CD4-positive, alpha-beta T cell (primary cell): ENCODE data around the gene SLC26A2. TPM values are rescaled to one million over a fixed set of nuclear protein-coding genes. Genes with fewer than 3 reads are reported as not detected.

Source experiments
- ATAC-seq: fragments of 200-7000 bp; cut with Tn5 transposase; one replicate; pipeline ENCODE4 v1.10.0; 2022; ENCODE audit warnings: mild to moderate bottlenecking; ENCODE audit not compliant: poor library complexity
- CTCF ChIA-PET: fragments of 350-600 bp; sonication (Branson Sonifier 250); formaldehyde crosslinking; loops from one replicate; lab custom pipeline; 2021; ENCODE audit warnings: antibody characterized with exemption, inconsistent platforms; lab: Charles Lee
- POLR2A ChIA-PET: fragments of 350-600 bp; sonication (Branson Sonifier 250); formaldehyde crosslinking; loops from one replicate; lab custom pipeline; 2021; ENCODE audit warnings: antibody characterized with exemption, inconsistent platforms; lab: Charles Lee
- DNase-seq, 14 experiments: peaks; one replicate each; pipeline ENCODE4 v3.0.0-alpha.2; 2013 to 2020; ENCODE audit warnings: mixed read lengths in 2 of 14
- H3K27ac ChIP-seq, 2 donors: one replicate each; pipeline versions ENCODE4 v1.5.1 to v1.7.0; 2013; ENCODE audit warnings: low read length in 2 of 2, low read depth in 1 of 2, mild to moderate bottlenecking in 1 of 2
- H3K27me3 ChIP-seq, 2 experiments: 1 replicate in 1 of 2; 2 replicates in 1 of 2; pipeline versions ENCODE4 v1.6.1 to v1.7.0; 2013; ENCODE audit warnings: low read length in 2 of 2, control low read depth in 1 of 2, mild to moderate bottlenecking in 1 of 2, moderate library complexity in 1 of 2; ENCODE audit not compliant: insufficient read depth in 2 of 2, control insufficient read depth in 1 of 2
- H3K36me3 ChIP-seq: one replicate; pipeline ENCODE4 v1.6.1; 2013; ENCODE audit warnings: low read length, control low read depth; ENCODE audit not compliant: insufficient read depth
- H3K4me1 ChIP-seq: one replicate; pipeline ENCODE4 v1.6.1; 2013; ENCODE audit warnings: low read length, control low read depth; ENCODE audit not compliant: insufficient read depth
- H3K4me3 ChIP-seq: one replicate; pipeline ENCODE4 v1.5.1; 2013; ENCODE audit warnings: mild to moderate bottlenecking, low read length, moderate library complexity
- H3K9me3 ChIP-seq, 2 experiments: 1 replicate in 1 of 2; 2 replicates in 1 of 2; pipeline versions ENCODE4 v1.6.1 to v1.7.0; 2013; ENCODE audit warnings: low read length in 2 of 2, mild to moderate bottlenecking in 2 of 2, control low read depth in 1 of 2, moderate library complexity in 1 of 2; ENCODE audit not compliant: control insufficient read depth in 1 of 2, insufficient read depth in 1 of 2
- H3K27ac Mint-ChIP-seq: one replicate; pipeline ENCODE4 v1.8.0; 2020; ENCODE audit warnings: mixed read lengths
- H3K27me3 Mint-ChIP-seq: one replicate; pipeline ENCODE4 v1.8.0; 2021; ENCODE audit warnings: mixed read lengths
- H3K36me3 Mint-ChIP-seq: one replicate; pipeline ENCODE4 v1.8.0; 2021; ENCODE audit warnings: low read depth, mixed read lengths
- H3K4me1 Mint-ChIP-seq: one replicate; pipeline ENCODE4 v1.8.0; 2021; ENCODE audit warnings: low read depth, mixed read lengths
- H3K4me3 Mint-ChIP-seq: one replicate; pipeline ENCODE4 v1.8.0; 2020; ENCODE audit warnings: mild to moderate bottlenecking, mixed read lengths
- H3K9me3 Mint-ChIP-seq: one replicate; pipeline ENCODE4 v1.8.0; 2020; ENCODE audit warnings: mixed read lengths
- CTCF ChIP-seq: fragments of 200-600 bp; IDR thresholded peaks from one replicate; pipeline ENCODE4 v1.8.0; 2022; ENCODE audit warnings: antibody characterized with exemption, mild to moderate bottlenecking
- intact Hi-C, 2 experiments: fragments of 100-400 bp; cut with DNase I in 1 of 2; cut with micrococcal nuclease in 1 of 2; formaldehyde crosslinking; loops; one replicate each; pipeline versions ENCODE4 v1.15.1 to v1.9.0; 2023 to 2025; cut with DNase I, micrococcal nuclease
- total RNA-seq, 174 experiments: library from RNA in 2 of 174; stranded (reverse) in 2 of 174; gene quantifications; one replicate each; pipeline ENCODE4 v1.2.3 and lab custom pipeline; 2021 to 2026

The SLC26A2 gene
- total RNA-seq, 2 experiments from 2014 or later, result 2.8 to 4.2 TPM

- Mint-ChIP-seq H3K27me3 (peaks cover 19% of the 10 kb centered on the region), H3K27ac (no peak overlapping the region), H3K4me1 (no peaks in the 10 kb centered on the region), H3K36me3 (no peaks in the 10 kb centered on the region), H3K4me3 (no peak overlapping the region), H3K9me3 (no peaks in the 10 kb centered on the region)
- intact Hi-C loops, result no loop called here
- CTCF ChIA-PET, result no interaction called here
- peak in 2 of 14 experiments; percentile 19 to 37 for DNase-seq
- H3K4me1 ChIP-seq, result no peaks in the 10 kb centered on the region
- peaks cover 0 to 5% of the 10 kb centered on the region in 2 experiments for H3K27me3 ChIP-seq
- POLR2A ChIA-PET, result no interaction called here
- H3K4me3 ChIP-seq, result no peak overlapping the region
- no peaks in the 10 kb centered on the region for H3K36me3 ChIP-seq
- ATAC-seq, result no peak
- H3K27ac ChIP-seq, result no peak overlapping the region
- no peaks in the 10 kb centered on the region for H3K9me3 ChIP-seq
- no peak for TF ChIP-seq CTCF
These were observed 22.3 kb upstream of the SLC26A2 start for GRCh38 chr5:149938279-149938678.

DNA sequence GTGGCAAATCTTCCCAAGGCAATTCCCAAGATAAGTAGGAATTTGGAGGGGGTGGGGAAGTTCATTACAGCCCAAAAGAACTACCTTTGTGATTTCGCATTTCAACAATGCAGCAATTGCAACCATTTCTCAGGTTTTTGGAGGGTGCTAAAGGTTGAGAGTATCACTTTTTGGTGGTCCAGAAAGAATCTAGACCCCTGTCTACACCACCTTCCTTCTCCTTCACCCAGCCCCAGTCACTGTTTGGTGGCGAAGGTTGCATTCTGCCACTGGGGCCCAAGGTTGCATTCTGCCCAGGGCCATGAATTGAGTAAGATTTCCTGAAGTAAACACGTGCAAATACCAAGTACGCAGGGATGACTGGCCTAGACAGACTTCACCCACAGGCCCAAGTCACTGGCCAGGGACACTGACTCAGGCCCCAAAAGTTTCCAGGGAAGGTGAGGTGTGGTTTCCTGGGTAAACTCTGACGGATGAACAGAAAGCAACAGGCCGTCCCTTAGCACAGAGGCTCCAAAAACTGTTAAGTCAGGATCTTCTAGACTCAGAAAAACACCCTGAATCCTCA lies 21.7 kb upstream of the SLC26A2 start:
- DNase-seq (peak in 2 of 14 experiments; percentile 50 to 68), ATAC-seq (no peak)
- no peaks in the 10 kb centered on the region for H3K4me1 ChIP-seq
- Mint-ChIP-seq H3K4me1 (no peaks in the 10 kb centered on the region), H3K36me3 (no peaks in the 10 kb centered on the region), H3K9me3 (no peaks in the 10 kb centered on the region), H3K27ac (no peak overlapping the region), H3K4me3 (no peak overlapping the region), H3K27me3 (peaks cover 19% of the 10 kb centered on the region)
- POLR2A ChIA-PET, result no interaction called here
- peaks cover 0 to 5% of the 10 kb centered on the region in 2 experiments for H3K27me3 ChIP-seq
- H3K4me3 ChIP-seq, result no peak overlapping the region
- no peak overlapping the region for H3K27ac ChIP-seq
- TF ChIP-seq CTCF, result no peak
- CTCF ChIA-PET, result no interaction called here
- intact Hi-C loops, result no loop called here
- no peaks in the 10 kb centered on the region for H3K9me3 ChIP-seq
- H3K36me3 ChIP-seq, result no peaks in the 10 kb centered on the region

GRCh38 chr5:149939546-149939945 lies 21.0 kb upstream of the SLC26A2 start:
- Histone ChIP-seq H3K27ac (no peak overlapping the region), H3K4me1 (no peaks in the 10 kb centered on the region), H3K9me3 (no peaks in the 10 kb centered on the region), H3K36me3 (no peaks in the 10 kb centered on the region), H3K4me3 (no peak overlapping the region), H3K27me3 (peaks cover 0 to 2% of the 10 kb centered on the region in 2 experiments)
- ATAC-seq (no peak), DNase-seq (no peak)
- H3K27me3 Mint-ChIP-seq, result peaks cover 16% of the 10 kb centered on the region
- ChIA-PET CTCF (no interaction called here), POLR2A (no interaction called here)
- no peaks in the 10 kb centered on the region for H3K9me3 Mint-ChIP-seq
- no peaks in the 10 kb centered on the region for H3K4me1 Mint-ChIP-seq
- H3K36me3 Mint-ChIP-seq, result no peaks in the 10 kb centered on the region
- H3K4me3 Mint-ChIP-seq, result no peak overlapping the region
- intact Hi-C loops, result no loop called here
- TF ChIP-seq CTCF, result no peak
- H3K27ac Mint-ChIP-seq, result no peak overlapping the region
